Activated naive CD8-positive, alpha-beta T cell treated with anti-CD3 and anti-CD28 coated beads for 36 hours (primary cell): Measurements from ENCODE around the gene HDAC3. TPM values are rescaled to one million over a fixed set of nuclear protein-coding genes. Genes with fewer than 3 reads are reported as not detected.

ENCODE experiments used
- DNase-seq: peaks from one replicate; pipeline ENCODE4 v3.0.0; 2021
- H3K27ac Mint-ChIP-seq: one replicate; pipeline ENCODE4 v1.8.0; 2022; ENCODE audit warnings: mild to moderate bottlenecking, moderate library complexity, mixed read lengths
- H3K27me3 Mint-ChIP-seq: one replicate; pipeline ENCODE4 v1.8.0; 2022; ENCODE audit warnings: mild to moderate bottlenecking, mixed read lengths
- H3K36me3 Mint-ChIP-seq: one replicate; pipeline ENCODE4 v1.8.0; 2021; ENCODE audit warnings: mild to moderate bottlenecking, mixed read lengths
- H3K4me1 Mint-ChIP-seq: one replicate; pipeline ENCODE4 v1.8.0; 2021; ENCODE audit warnings: mixed read lengths
- H3K4me3 Mint-ChIP-seq: one replicate; pipeline ENCODE4 v1.8.0; 2022; ENCODE audit warnings: mild to moderate bottlenecking, moderate library complexity, mixed read lengths
- H3K9me3 Mint-ChIP-seq: one replicate; pipeline ENCODE4 v1.8.0; 2022; ENCODE audit warnings: mixed read lengths
- total RNA-seq, 2 experiments: library from RNA; stranded (reverse); gene quantifications; one replicate each; pipeline ENCODE4 v1.2.3, GENCODE V29; 2021

The HDAC3 gene
- 10 to 100 TPM; 83.4 to 84.6 TPM for total RNA-seq

GRCh38 chr5:141636413-141637122 lies at the start of gene HDAC3, which contains the start of gene RELL2:
Gene HDAC3 (minus strand): TSS chr5:141636849. CDS start chr5:141636790, 59 bp downstream.
Gene RELL2 (plus strand): TSS chr5:141636997. CDS start chr5:141638226, 1,229 bp downstream.
- Mint-ChIP-seq H3K27ac (peak within 1 kb of the TSS; percentile 95), H3K27me3 (no peaks in the 10 kb centered on the region), H3K4me1 (peaks cover 43% of the 10 kb centered on the region), H3K36me3 (peaks cover 30% of the 10 kb centered on the region), H3K4me3 (peak within 1 kb of the TSS; percentile 97), H3K9me3 (no peaks in the 10 kb centered on the region)
- peak; percentile 96 for DNase-seq

DNA sequence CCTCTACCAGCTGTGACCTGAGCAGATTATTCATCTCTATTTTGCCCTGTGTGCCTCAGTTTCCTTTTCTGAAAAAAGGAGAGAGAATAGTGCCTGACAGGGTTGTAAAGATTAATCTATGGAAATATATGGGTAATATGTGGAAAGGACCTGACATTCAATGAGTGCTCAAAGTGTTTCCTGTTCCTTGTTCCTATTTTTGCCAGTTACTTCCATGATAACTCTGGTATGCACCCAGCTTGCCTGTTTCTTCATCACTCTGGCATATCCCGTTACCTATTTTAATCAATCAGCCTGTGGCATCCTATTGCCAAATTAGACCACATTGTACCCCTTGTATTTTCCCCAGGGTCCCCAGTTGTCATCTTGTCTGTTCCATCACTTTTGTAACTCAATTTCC lies 48.9 kb upstream of the HDAC3 start:
- Mint-ChIP-seq H3K27me3 (no peaks in the 10 kb centered on the region), H3K9me3 (no peaks in the 10 kb centered on the region), H3K36me3 (no peaks in the 10 kb centered on the region), H3K4me3 (no peak overlapping the region), H3K4me1 (peaks cover 26% of the 10 kb centered on the region), H3K27ac (no peak overlapping the region)
- no peak for DNase-seq

- Mint-ChIP-seq H3K4me3 (peak overlapping the region; percentile 46), H3K9me3 (no peaks in the 10 kb centered on the region), H3K27ac (no peak overlapping the region), H3K4me1 (peaks cover 27% of the 10 kb centered on the region), H3K27me3 (no peaks in the 10 kb centered on the region), H3K36me3 (no peaks in the 10 kb centered on the region)
- no peak for DNase-seq
Measured at GRCh38 chr5:141683596-141684141, 47.0 kb upstream of the HDAC3 start.

GRCh38 chr5:141681695-141682641 lies 45.3 kb upstream of the HDAC3 start, which contains the start of gene ARAP3:
Gene ARAP3 (minus strand): TSS chr5:141682230. CDS start chr5:141680486, 1,744 bp downstream.
- no peaks in the 10 kb centered on the region for H3K27me3 Mint-ChIP-seq
- H3K27ac Mint-ChIP-seq = peak within 1 kb of the TSS; percentile 67
- peak; percentile 50 for DNase-seq
- H3K4me3 Mint-ChIP-seq = peak within 1 kb of the TSS; percentile 76
- H3K36me3 Mint-ChIP-seq = no peaks in the 10 kb centered on the region
- H3K9me3 Mint-ChIP-seq = no peaks in the 10 kb centered on the region
- peaks cover 27% of the 10 kb centered on the region for H3K4me1 Mint-ChIP-seq

- Mint-ChIP-seq H3K9me3 (no peaks in the 10 kb centered on the region), H3K36me3 (no peaks in the 10 kb centered on the region), H3K4me1 (peaks cover 27% of the 10 kb centered on the region), H3K27ac (peak overlapping the region; percentile 10), H3K4me3 (peak overlapping the region; percentile 73), H3K27me3 (no peaks in the 10 kb centered on the region)
- DNase-seq = no peak
Measured at GRCh38 chr5:141681295-141681694, 44.6 kb upstream of the HDAC3 start.

- H3K9me3 Mint-ChIP-seq = no peaks in the 10 kb centered on the region
- H3K27me3 Mint-ChIP-seq = no peaks in the 10 kb centered on the region
- H3K4me3 Mint-ChIP-seq = peak overlapping the region; percentile 73
- H3K4me1 Mint-ChIP-seq = peaks cover 27% of the 10 kb centered on the region
- H3K27ac Mint-ChIP-seq = no peak overlapping the region
- no peaks in the 10 kb centered on the region for H3K36me3 Mint-ChIP-seq
- DNase-seq = no peak
Measured at GRCh38 chr5:141680751-141681201, 44.1 kb upstream of the HDAC3 start.

GRCh38 chr5:141680178-141680577 lies 43.5 kb upstream of the HDAC3 start:
- no peaks in the 10 kb centered on the region for H3K27me3 Mint-ChIP-seq
- H3K36me3 Mint-ChIP-seq = no peaks in the 10 kb centered on the region
- no peak overlapping the region for H3K4me3 Mint-ChIP-seq
- H3K4me1 Mint-ChIP-seq = peaks cover 27% of the 10 kb centered on the region
- H3K9me3 Mint-ChIP-seq = no peaks in the 10 kb centered on the region
- DNase-seq = no peak
- no peak overlapping the region for H3K27ac Mint-ChIP-seq

GRCh38 chr5:141677415-141677814 lies 40.8 kb upstream of the HDAC3 start:
- Mint-ChIP-seq H3K36me3 (no peaks in the 10 kb centered on the region), H3K27ac (no peak overlapping the region), H3K9me3 (no peaks in the 10 kb centered on the region), H3K27me3 (no peaks in the 10 kb centered on the region), H3K4me1 (peaks cover 15% of the 10 kb centered on the region), H3K4me3 (no peak overlapping the region)
- DNase-seq = no peak

DNA sequence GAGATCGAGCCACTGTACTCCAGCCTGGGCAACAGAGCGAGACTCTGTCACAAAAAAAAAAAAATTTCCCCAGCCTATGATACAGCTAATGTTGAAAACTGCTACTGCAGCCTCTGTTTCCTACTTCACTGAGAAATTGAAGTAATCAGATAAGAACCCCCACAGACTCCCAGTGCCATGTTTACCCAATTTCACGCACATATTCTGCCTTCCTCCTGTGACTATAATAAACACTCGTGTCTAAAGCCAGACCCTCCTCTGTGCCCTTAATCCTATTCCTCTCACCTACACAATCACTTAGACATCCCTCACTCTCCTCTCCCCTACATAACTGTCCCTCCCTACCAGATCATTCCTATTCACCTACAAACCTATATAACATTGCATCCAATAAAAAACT lies 39.0 kb upstream of the HDAC3 start:
- H3K4me3 Mint-ChIP-seq = no peak overlapping the region
- H3K36me3 Mint-ChIP-seq = no peaks in the 10 kb centered on the region
- DNase-seq = no peak
- peaks cover 3% of the 10 kb centered on the region for H3K4me1 Mint-ChIP-seq
- H3K27me3 Mint-ChIP-seq = no peaks in the 10 kb centered on the region
- H3K9me3 Mint-ChIP-seq = no peaks in the 10 kb centered on the region
- no peak overlapping the region for H3K27ac Mint-ChIP-seq

GRCh38 chr5:141674747-141675146 lies 38.1 kb upstream of the HDAC3 start:
- H3K9me3 Mint-ChIP-seq = no peaks in the 10 kb centered on the region
- no peaks in the 10 kb centered on the region for H3K36me3 Mint-ChIP-seq
- DNase-seq = no peak
- no peak overlapping the region for H3K4me3 Mint-ChIP-seq
- no peaks in the 10 kb centered on the region for H3K4me1 Mint-ChIP-seq
- H3K27ac Mint-ChIP-seq = no peak overlapping the region
- H3K27me3 Mint-ChIP-seq = no peaks in the 10 kb centered on the region

GRCh38 chr5:141672841-141673813 lies 36.5 kb upstream of the HDAC3 start:
- H3K27me3 Mint-ChIP-seq = no peaks in the 10 kb centered on the region
- H3K4me3 Mint-ChIP-seq = no peak overlapping the region
- no peaks in the 10 kb centered on the region for H3K4me1 Mint-ChIP-seq
- H3K36me3 Mint-ChIP-seq = no peaks in the 10 kb centered on the region
- DNase-seq = no peak
- no peaks in the 10 kb centered on the region for H3K9me3 Mint-ChIP-seq
- H3K27ac Mint-ChIP-seq = no peak overlapping the region

DNA sequence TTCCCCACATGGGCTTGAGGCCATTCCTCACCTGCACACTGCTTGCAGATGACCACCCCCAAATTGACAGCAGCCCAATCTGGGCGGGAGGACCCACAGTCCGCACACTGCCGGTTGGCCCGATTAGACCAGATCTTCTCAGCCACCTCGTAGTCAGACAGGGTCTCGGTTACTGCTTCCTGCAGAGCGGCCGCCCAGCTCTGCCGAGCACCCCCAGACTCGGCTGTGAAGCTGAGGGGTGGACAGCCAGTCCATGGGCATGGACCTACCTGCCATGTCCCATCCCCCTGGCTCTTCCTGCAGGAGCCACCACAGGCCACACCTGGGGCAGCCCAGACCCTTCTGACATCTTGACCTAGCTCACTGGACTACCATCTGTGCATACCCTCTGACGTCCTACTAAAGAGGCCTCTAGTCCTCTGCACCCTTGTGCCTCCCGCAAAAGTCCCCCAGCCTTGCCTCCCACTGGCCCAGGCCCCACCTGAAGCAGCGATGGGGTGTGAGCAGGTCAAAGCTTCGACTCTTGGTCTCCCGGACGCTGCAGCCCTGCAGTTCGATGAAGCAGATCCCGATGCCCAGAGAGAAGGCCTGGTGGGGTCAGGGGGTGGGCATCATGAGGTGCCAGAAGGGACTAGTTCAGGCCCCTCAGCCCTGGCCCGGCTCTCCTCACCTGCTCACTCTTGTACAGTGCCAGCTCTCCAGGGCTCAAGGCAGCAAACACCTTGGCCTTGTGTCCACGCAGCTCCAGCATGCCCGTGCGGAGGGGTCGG lies 35.6 kb upstream of the HDAC3 start:
- no peaks in the 10 kb centered on the region for H3K27me3 Mint-ChIP-seq
- no peak overlapping the region for H3K27ac Mint-ChIP-seq
- no peak overlapping the region for H3K4me3 Mint-ChIP-seq
- no peaks in the 10 kb centered on the region for H3K9me3 Mint-ChIP-seq
- H3K36me3 Mint-ChIP-seq = no peaks in the 10 kb centered on the region
- no peaks in the 10 kb centered on the region for H3K4me1 Mint-ChIP-seq
- no peak for DNase-seq

DNA sequence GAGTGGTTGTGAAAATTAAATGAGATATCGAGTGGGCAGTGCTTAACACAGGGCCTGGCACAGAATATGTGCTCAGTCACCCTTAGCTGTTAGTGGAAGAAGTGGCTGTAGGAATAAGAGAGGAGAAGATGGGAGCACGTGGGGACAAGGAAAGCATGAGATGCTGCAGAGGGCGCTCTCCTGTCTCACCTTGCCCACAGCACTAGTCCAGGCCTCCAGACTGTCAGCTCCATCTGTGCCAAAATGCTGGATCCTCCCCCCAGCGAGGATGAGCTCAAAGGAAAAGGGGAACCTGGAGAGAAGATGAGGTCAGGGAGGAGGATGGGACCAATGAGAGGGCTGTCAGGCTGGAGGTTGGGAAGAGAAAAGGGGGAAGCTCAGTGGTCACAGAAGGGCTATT lies 32.9 kb upstream of the HDAC3 start:
- no peak for DNase-seq
- Mint-ChIP-seq H3K9me3 (no peaks in the 10 kb centered on the region), H3K27me3 (no peaks in the 10 kb centered on the region), H3K4me3 (no peak overlapping the region), H3K27ac (no peak overlapping the region), H3K4me1 (peaks cover 4% of the 10 kb centered on the region), H3K36me3 (no peaks in the 10 kb centered on the region)
